Activated T-cell treated with anti-CD3 and anti-CD28 coated beads, Interleukin-2, amount 50 U/mL, for 4 hours (primary cell): ENCODE measurements around the gene RASSF3. TPM values are rescaled to one million over a fixed set of nuclear protein-coding genes. Genes with fewer than 3 reads are reported as not detected.
"Not testable (repeated sequence)": the region's sequence is repeated elsewhere in the genome, so short reads cannot be mapped to it uniquely, and the experiment has no call there.

Source experiments
- ATAC-seq, 2 donors: fragments of 200-7000 bp; cut with Tn5 transposase; one replicate each; pipeline ENCODE4 v1.10.0; 2021
- DNase-seq: peaks from one replicate; pipeline ENCODE4 v3.0.0-alpha.2; 2020
- H3K27me3 Mint-ChIP-seq: one replicate; pipeline ENCODE4 v1.8.0; 2021; ENCODE audit warnings: low read depth, mixed read lengths
- H3K36me3 Mint-ChIP-seq: one replicate; pipeline ENCODE4 v1.8.0; 2022; ENCODE audit warnings: mixed read lengths; ENCODE audit not compliant: insufficient read depth
- H3K4me1 Mint-ChIP-seq: one replicate; pipeline ENCODE4 v1.8.0; 2021; ENCODE audit warnings: low read depth, mixed read lengths
- H3K4me3 Mint-ChIP-seq: one replicate; pipeline ENCODE4 v1.8.0; 2021; ENCODE audit warnings: mild to moderate bottlenecking, moderate library complexity, mixed read lengths
- H3K9me3 Mint-ChIP-seq: one replicate; pipeline ENCODE4 v1.8.0; 2021; ENCODE audit warnings: mixed read lengths
- total RNA-seq, 3 donors: library from RNA; stranded (reverse); gene quantifications; one replicate each; pipeline ENCODE4 v1.2.1, GENCODE V29; 2021

Gene RASSF3
- total RNA-seq, 3 donors from 2014 or later = 44.2 to 47.6 (median 46.2) TPM

GRCh38 chr12:64678248-64678647 lies 68.0 kb downstream of the RASSF3 start:
- Mint-ChIP-seq H3K9me3 (no peaks in the 10 kb centered on the region), H3K4me1 (peaks cover 94% of the 10 kb centered on the region), H3K4me3 (no peak overlapping the region), H3K27me3 (no peaks in the 10 kb centered on the region), H3K36me3 (peaks cover 1% of the 10 kb centered on the region)
- DNase-seq (no peak), ATAC-seq (no peak)

GRCh38 chr12:64678835-64679234 lies 68.5 kb downstream of the RASSF3 start:
- DNase-seq (no peak), ATAC-seq (no peak)
- Mint-ChIP-seq H3K9me3 (no peaks in the 10 kb centered on the region), H3K27me3 (no peaks in the 10 kb centered on the region), H3K36me3 (peaks cover 4% of the 10 kb centered on the region), H3K4me1 (peaks cover 94% of the 10 kb centered on the region), H3K4me3 (no peak overlapping the region)

DNA sequence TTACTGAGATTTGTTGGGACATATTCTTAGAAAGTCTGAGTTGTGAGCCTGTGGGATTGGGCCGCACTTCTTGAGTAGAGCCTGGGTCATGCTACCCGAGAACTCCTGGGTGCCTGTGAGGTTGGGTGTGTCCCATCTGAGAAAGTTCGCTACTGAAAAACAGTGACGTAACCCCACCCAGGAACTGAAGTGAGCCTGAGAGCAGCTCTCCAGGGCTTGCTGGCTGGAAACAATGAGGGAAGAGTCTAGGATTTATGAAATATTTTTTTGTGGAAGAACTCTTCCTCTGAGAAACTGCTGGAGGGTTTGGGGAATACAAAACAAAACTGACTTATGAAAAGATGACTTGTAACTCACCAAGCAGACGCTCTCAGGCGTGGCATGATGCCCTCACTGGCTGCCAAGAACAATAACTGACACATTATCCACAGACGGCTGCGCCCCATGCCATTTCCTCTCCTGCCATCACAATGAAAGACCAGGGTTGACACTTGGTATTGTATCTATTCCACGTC lies 69.2 kb downstream of the RASSF3 start:
- H3K27me3 Mint-ChIP-seq = no peaks in the 10 kb centered on the region
- peak; percentile 44 for DNase-seq

DNA sequence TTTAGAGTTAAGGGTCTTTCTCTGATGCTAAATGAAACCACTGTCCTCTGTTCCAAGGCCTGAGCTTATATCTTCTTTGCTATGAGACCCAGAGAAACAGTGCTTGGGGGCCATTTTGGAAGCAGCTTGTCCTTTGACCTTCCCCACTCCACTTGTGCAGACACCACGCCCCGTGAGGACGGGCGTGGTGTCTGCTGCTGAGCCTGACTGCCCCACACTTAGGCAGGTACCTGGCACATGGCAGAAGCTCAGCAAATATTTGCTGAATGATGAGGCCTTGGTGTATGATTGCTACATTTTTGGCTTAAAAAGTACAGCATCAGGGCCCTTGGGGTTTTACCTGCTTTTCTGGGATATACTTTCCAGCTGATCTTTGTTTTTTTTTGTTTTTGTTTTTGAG lies 69.9 kb downstream of the RASSF3 start:
- Mint-ChIP-seq H3K4me1 (peaks cover 96% of the 10 kb centered on the region), H3K9me3 (no peaks in the 10 kb centered on the region), H3K36me3 (peaks cover 4% of the 10 kb centered on the region), H3K4me3 (peak overlapping the region; percentile 73), H3K27me3 (no peaks in the 10 kb centered on the region)
- ATAC-seq (no peak), DNase-seq (no peak)

More for the DNA sequence above, 69.2 kb downstream of the RASSF3 start:
- Mint-ChIP-seq H3K4me3 (peak overlapping the region; percentile 73), H3K9me3 (no peaks in the 10 kb centered on the region), H3K4me1 (peaks cover 94% of the 10 kb centered on the region), H3K36me3 (peaks cover 4% of the 10 kb centered on the region)
- peak; percentile 74 to 77 for ATAC-seq

GRCh38 chr12:64681200-64682052 lies 71.1 kb downstream of the RASSF3 start:
- Mint-ChIP-seq H3K36me3 (peaks cover 10% of the 10 kb centered on the region), H3K9me3 (no peaks in the 10 kb centered on the region), H3K27me3 (no peaks in the 10 kb centered on the region), H3K4me3 (peak overlapping the region; percentile 2), H3K4me1 (peaks cover 97% of the 10 kb centered on the region)
- ATAC-seq (peak; percentile 56 to 64), DNase-seq (no peak)

- peak overlapping the region; percentile 45 for H3K4me3 Mint-ChIP-seq
- peaks cover 89% of the 10 kb centered on the region for H3K4me1 Mint-ChIP-seq
- H3K9me3 Mint-ChIP-seq = no peaks in the 10 kb centered on the region
- H3K27me3 Mint-ChIP-seq = no peaks in the 10 kb centered on the region
- peaks cover 13% of the 10 kb centered on the region for H3K36me3 Mint-ChIP-seq
- ATAC-seq (no peak), DNase-seq (no peak)
Measured at GRCh38 chr12:64682572-64683277, 72.4 kb downstream of the RASSF3 start.

DNA sequence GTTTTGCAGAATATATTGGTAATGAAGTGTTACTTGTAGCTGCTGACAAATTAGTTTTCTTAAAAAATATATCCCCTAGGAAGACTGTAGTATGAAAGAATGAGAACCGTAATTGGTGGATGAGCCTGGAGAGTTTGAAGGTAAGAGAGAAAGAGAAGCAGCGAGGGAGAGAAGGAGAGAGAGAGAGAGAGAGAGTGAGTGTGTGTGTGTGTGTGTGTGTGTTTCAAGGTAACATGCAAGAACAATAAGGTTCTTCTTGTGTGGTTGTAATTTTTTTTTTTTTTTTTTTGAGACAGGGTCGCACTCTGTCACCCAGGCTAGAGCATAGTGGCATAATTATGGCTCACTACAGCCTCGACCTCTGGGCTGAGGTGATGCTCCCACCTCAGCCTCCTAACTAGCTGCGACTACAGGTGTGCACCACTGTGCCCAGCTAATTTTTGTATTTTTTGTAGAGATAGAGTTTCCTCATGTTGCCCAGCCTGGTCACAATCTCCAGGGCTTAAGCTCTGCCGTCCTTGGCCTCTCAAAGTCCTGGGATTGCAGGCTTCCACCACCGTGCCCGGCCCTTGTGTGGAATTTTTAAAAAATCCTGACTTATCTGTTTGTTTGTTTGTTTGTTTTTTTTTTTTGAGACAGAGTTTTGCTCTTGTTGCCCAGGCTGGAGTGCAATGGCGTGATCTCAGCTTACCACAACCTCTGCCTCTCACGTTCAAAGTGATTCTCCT lies 73.7 kb downstream of the RASSF3 start:
- DNase-seq (no peak), ATAC-seq (no peak)
- H3K4me1 Mint-ChIP-seq = peaks cover 89% of the 10 kb centered on the region
- no peaks in the 10 kb centered on the region for H3K9me3 Mint-ChIP-seq
- no peaks in the 10 kb centered on the region for H3K27me3 Mint-ChIP-seq
- peak overlapping the region; percentile 59 for H3K4me3 Mint-ChIP-seq
- peaks cover 26% of the 10 kb centered on the region for H3K36me3 Mint-ChIP-seq

DNA sequence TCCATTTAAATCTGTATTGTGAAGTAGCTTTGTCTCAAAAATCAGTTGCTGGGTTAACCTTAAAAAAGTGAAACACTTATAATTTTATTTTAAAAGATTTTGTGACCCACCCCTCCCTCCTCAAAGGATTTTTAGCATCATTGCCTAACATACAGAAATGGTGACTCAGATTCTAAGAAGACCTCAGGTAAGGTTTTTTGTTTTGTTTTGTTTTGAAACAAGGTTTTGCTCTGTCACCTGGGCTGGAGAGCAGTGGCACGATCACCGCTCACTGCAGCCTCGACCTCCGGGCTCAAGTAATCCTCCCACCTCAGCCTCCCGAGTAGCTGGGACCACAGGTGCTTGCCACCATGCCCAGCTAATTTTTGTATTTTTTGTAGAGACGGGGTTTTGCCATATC lies 74.8 kb downstream of the RASSF3 start:
- DNase-seq (no peak), ATAC-seq (peak in 1 of 2 donors; percentile 8)
- Mint-ChIP-seq H3K36me3 (peaks cover 26% of the 10 kb centered on the region), H3K4me1 (peaks cover 84% of the 10 kb centered on the region), H3K27me3 (no peaks in the 10 kb centered on the region), H3K9me3 (no peaks in the 10 kb centered on the region), H3K4me3 (no peak overlapping the region)

DNA sequence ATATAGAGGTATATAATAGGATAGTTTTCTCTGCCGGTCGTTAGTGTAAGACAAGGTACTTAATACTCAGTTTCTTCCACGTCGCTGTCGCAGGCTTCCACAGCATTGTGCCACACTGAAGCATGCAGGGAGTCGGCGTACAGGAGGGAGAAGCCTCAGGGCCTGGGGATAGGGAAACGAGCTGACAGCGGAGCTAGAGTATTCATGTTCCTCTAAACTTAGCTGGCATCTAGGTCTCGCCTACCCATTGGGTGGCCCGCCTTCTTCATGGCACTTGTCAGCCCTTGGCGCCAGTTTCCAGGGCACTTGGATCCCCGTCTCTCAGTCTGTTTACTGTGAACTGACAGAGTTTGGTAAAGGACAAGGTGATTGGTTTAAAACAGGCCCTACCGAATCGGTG lies 75.3 kb downstream of the RASSF3 start:
- Mint-ChIP-seq H3K36me3 (peaks cover 26% of the 10 kb centered on the region), H3K4me3 (no peak overlapping the region), H3K27me3 (no peaks in the 10 kb centered on the region), H3K4me1 (peaks cover 81% of the 10 kb centered on the region), H3K9me3 (no peaks in the 10 kb centered on the region)
- ATAC-seq (no peak), DNase-seq (no peak)

DNA sequence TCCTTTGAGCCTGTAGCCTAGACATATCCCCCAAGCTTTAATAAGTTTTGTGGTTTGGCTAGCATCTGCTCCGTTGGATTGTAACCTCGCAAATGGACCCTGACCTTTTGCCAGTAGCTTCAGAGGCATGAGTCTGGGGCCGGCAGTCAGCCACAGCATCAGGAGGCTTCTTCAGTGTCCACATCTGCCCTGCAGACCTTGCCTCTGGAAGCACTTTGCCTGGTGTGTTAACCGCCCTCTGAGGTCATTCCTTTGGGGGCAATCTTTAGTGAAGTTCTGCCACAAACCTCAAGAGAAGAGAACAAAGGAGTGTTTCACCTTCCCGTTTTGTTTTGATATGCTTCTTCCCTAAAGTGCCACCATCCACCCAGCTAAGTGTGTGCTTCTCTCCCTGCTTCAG lies 77.5 kb downstream of the RASSF3 start:
- Mint-ChIP-seq H3K4me3 (peak overlapping the region; percentile 25), H3K36me3 (peaks cover 38% of the 10 kb centered on the region), H3K9me3 (no peaks in the 10 kb centered on the region), H3K4me1 (peaks cover 74% of the 10 kb centered on the region), H3K27me3 (no peaks in the 10 kb centered on the region)
- ATAC-seq (peak in 1 of 2 donors; percentile 19), DNase-seq (no peak)

GRCh38 chr12:64688219-64688618 lies 77.9 kb downstream of the RASSF3 start:
- peaks cover 72% of the 10 kb centered on the region for H3K4me1 Mint-ChIP-seq
- DNase-seq (no peak), ATAC-seq (no peak)
- H3K9me3 Mint-ChIP-seq = no peaks in the 10 kb centered on the region
- H3K36me3 Mint-ChIP-seq = peaks cover 38% of the 10 kb centered on the region
- H3K4me3 Mint-ChIP-seq = peak overlapping the region; percentile 25
- H3K27me3 Mint-ChIP-seq = no peaks in the 10 kb centered on the region

DNA sequence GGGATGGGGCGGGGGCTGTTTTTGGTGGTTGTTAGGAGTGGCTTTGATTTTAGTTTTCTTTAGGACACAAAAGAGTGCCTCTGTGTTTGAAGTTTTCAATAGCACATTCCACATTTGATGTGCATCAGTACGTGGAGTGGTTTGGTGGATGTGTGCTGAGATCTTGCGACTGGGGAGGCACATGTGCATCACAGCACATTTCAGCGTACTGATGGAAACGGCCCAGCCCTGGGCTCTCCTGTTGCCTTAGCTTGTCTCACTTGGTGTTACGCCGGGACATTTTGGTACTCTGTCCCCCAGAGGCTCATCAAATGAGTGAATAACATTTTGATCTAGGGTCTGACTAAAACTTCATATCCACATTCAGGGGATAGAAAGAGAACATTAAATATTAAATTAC lies 78.4 kb downstream of the RASSF3 start:
- no peak for DNase-seq
- Mint-ChIP-seq H3K36me3 (peaks cover 36% of the 10 kb centered on the region), H3K9me3 (no peaks in the 10 kb centered on the region), H3K27me3 (no peaks in the 10 kb centered on the region), H3K4me3 (no peak overlapping the region), H3K4me1 (peaks cover 72% of the 10 kb centered on the region)
- no peak for ATAC-seq

DNA sequence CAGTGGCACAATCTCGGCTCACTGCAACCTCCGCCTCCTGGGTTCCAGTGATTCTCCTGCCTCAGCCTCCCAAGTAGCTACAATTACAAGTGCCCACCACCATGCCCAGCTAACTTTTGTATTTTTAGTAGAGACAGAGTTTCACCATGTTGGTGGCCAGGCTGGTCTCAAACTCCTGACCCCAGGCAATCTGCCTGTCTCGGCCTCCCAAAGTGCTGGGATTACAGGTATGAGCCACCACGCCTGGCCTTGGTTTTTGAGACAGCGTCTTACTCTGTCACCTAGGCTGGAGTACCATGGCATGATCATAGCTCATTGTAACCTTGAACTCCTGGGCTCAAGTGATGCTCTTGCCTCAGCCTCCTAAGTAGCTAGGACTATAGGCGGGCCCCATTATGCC lies 79.9 kb downstream of the RASSF3 start:
- not testable (repeated sequence) for ATAC-seq, H3K4me3 Mint-ChIP-seq, DNase-seq, H3K27me3 Mint-ChIP-seq, H3K9me3 Mint-ChIP-seq
- peaks cover 46% of the 10 kb centered on the region for H3K36me3 Mint-ChIP-seq
- peaks cover 69% of the 10 kb centered on the region for H3K4me1 Mint-ChIP-seq

GRCh38 chr12:64691227-64691794 lies 81.0 kb downstream of the RASSF3 start:
- no peaks in the 10 kb centered on the region for H3K9me3 Mint-ChIP-seq
- H3K4me1 Mint-ChIP-seq = peaks cover 69% of the 10 kb centered on the region
- ATAC-seq = no peak
- no peak for DNase-seq
- H3K36me3 Mint-ChIP-seq = peaks cover 43% of the 10 kb centered on the region
- no peaks in the 10 kb centered on the region for H3K27me3 Mint-ChIP-seq
- H3K4me3 Mint-ChIP-seq = no peak overlapping the region
